DMS 273 (cell line): ENCODE results near the gene ACOT8.
A peak's percentile ranks its signal among the peaks of the same experiment; 100 is the strongest.
"Not testable (repeated sequence)": the region's sequence is repeated elsewhere in the genome, so short reads cannot be mapped to it uniquely, and the experiment has no call there.

ENCODE experiments used
- DNase-seq: peaks from one replicate; lab custom pipeline; 2025; ENCODE audit not compliant: unreplicated experiment; lab: John Stamatoyannopoulos, UW

Gene ACOT8

GRCh38 chr20:45887346-45887715 is 30.1 kb upstream of the ACOT8 start, which contains the start of gene SPATA25:
TSS of gene SPATA25 (minus strand) at chr20:45887622. CDS start at chr20:45887590, 32 bp downstream.
- no peak for DNase-seq

GRCh38 chr20:45886590-45887345 is 29.6 kb upstream of the ACOT8 start:
- DNase-seq, result no peak

GRCh38 chr20:45883100-45883469 is 25.9 kb upstream of the ACOT8 start:
- peak; percentile 58 for DNase-seq

- DNase-seq, result no peak
Measured at GRCh38 chr20:45882469-45883099, 25.4 kb upstream of the ACOT8 start.

GRCh38 chr20:45880988-45881788 is 24.0 kb upstream of the ACOT8 start, which contains the start of gene ZSWIM1:
TSS of gene ZSWIM1 (plus strand) at chr20:45881227. CDS start at chr20:45882593, 1,366 bp downstream.
- DNase-seq, result peak; percentile 99

- no peak for DNase-seq
Measured at GRCh38 chr20:45878076-45878761, 21.0 kb upstream of the ACOT8 start.

- DNase-seq, result no peak
Measured at GRCh38 chr20:45874576-45874975, 17.4 kb upstream of the ACOT8 start.

- not testable (repeated sequence) for DNase-seq
Measured at GRCh38 chr20:45874104-45874481, 16.9 kb upstream of the ACOT8 start.

- no peak for DNase-seq
Measured at GRCh38 chr20:45873409-45874103, 16.4 kb upstream of the ACOT8 start.

GRCh38 chr20:45872626-45873025 is 15.4 kb upstream of the ACOT8 start:
- DNase-seq, result no peak

GRCh38 chr20:45867819-45868176 is 10.6 kb upstream of the ACOT8 start:
- no peak for DNase-seq

- DNase-seq, result no peak
Measured at GRCh38 chr20:45867136-45867818, 10.1 kb upstream of the ACOT8 start.

GRCh38 chr20:45866454-45866853 is 9.3 kb upstream of the ACOT8 start:
- DNase-seq, result no peak

GRCh38 chr20:45863543-45864470 is 6.6 kb upstream of the ACOT8 start:
- DNase-seq, result no peak

GRCh38 chr20:45861221-45862075 is 4.3 kb upstream of the ACOT8 start:
- DNase-seq, result peak; percentile 79

- DNase-seq, result no peak
Measured at GRCh38 chr20:45860560-45861220, 3.5 kb upstream of the ACOT8 start.

- DNase-seq, result no peak
Measured at GRCh38 chr20:45859916-45860315, 2.7 kb upstream of the ACOT8 start.

GRCh38 chr20:45857882-45858216 is 657 bp upstream of the ACOT8 start:
- no peak for DNase-seq
